ENCODE results near the gene WRNIP1. TPM values are rescaled to one million over a fixed set of nuclear protein-coding genes. Genes with fewer than 3 reads are reported as not detected.

Gene WRNIP1
- total RNA-seq, 1 experiment from 2014 or later, result 36.3 TPM

GRCh38 chr6:2775003-2775402 lies 9.8 kb downstream of the WRNIP1 start:
- Mint-ChIP-seq H3K4me1 (peaks cover 10% of the 10 kb centered on the region), H3K4me3 (no peak overlapping the region), H3K36me3 (peaks cover 28% of the 10 kb centered on the region), H3K27ac (no peak overlapping the region), H3K9me3 (no peaks in the 10 kb centered on the region), H3K27me3 (ENCODE audit: low read depth) (no peaks in the 10 kb centered on the region)
- ATAC-seq (no peak), DNase-seq (ENCODE audit: low spot score) (no peak)
- CTCF ChIA-PET, result interaction anchor here (0.6 to 1.9 kb wide), 4 partner anchors 9 to 25 kb away, joined by 3 to 11 read pairs (median 4); no protein-coding TSS in a partner anchor
- TF ChIP-seq NR1H2 (CRISPR knock-in tag; IDR thresholded peaks at IDR 0.05), result no peak
- no peak for TF ChIP-seq GRHL2 (CRISPR knock-in tag; IDR thresholded peaks at IDR 0.05; ENCODE audit: insufficient replicate concordance, severe bottlenecking)
- no peak for TF ChIP-seq HMGA2 (CRISPR knock-in tag; IDR thresholded peaks at IDR 0.05)
- no peak for TF ChIP-seq TCF7 (CRISPR knock-in tag; IDR thresholded peaks at IDR 0.05; ENCODE audit: low read depth)
- TF ChIP-seq SMAD4 (CRISPR knock-in tag; IDR thresholded peaks at IDR 0.05), result no peak
- TF ChIP-seq ZNF512 (CRISPR knock-in tag; IDR thresholded peaks at IDR 0.05; ENCODE audit: borderline replicate concordance), result no peak
- TF ChIP-seq HMGXB4 (CRISPR knock-in tag; IDR thresholded peaks at IDR 0.05), result no peak
- POLR2A ChIA-PET, result no interaction called here

GRCh38 chr6:2777249-2777648 lies 12.1 kb downstream of the WRNIP1 start:
- H3K4me3 Mint-ChIP-seq, result no peak overlapping the region
- ChIA-PET POLR2A (no interaction called here), CTCF (no interaction called here)
- H3K27me3 Mint-ChIP-seq (ENCODE audit: low read depth), result no peaks in the 10 kb centered on the region
- no peaks in the 10 kb centered on the region for H3K9me3 Mint-ChIP-seq
- H3K27ac Mint-ChIP-seq, result no peak overlapping the region; the same call in 1 of the 2 replicates
- no peaks in the 10 kb centered on the region for H3K4me1 Mint-ChIP-seq
- no peak for TF ChIP-seq CTCF (IDR thresholded peaks at IDR 0.05)
- DNase-seq (ENCODE audit: low spot score), result no peak
- no peak for ATAC-seq
- H3K36me3 Mint-ChIP-seq, result peaks cover 40% of the 10 kb centered on the region

- CTCF ChIA-PET, result interaction anchor here (0.7 to 1.3 kb wide), 3 partner anchors 11 to 172 kb away, joined by 3 read pairs; no protein-coding TSS in a partner anchor
- DNase-seq (ENCODE audit: low spot score) (no peak), ATAC-seq (no peak)
- no peak for TF ChIP-seq MLX (CRISPR knock-in tag; IDR thresholded peaks at IDR 0.05)
- no peak for TF ChIP-seq SP1 (CRISPR knock-in tag; conservative IDR thresholded peaks at IDR 0.05)
- no peaks in the 10 kb centered on the region for H3K27me3 Mint-ChIP-seq (ENCODE audit: low read depth)
- peaks cover 35% of the 10 kb centered on the region for H3K36me3 Mint-ChIP-seq
- peaks cover 5% of the 10 kb centered on the region for H3K4me1 Mint-ChIP-seq
- H3K27ac Mint-ChIP-seq, result no peak overlapping the region
- H3K4me3 Mint-ChIP-seq, result no peak overlapping the region
- POLR2A ChIA-PET, result no interaction called here
- H3K9me3 Mint-ChIP-seq, result no peaks in the 10 kb centered on the region
Observed at GRCh38 chr6:2780102-2780737, 15.0 kb downstream of the WRNIP1 start.

GRCh38 chr6:2781685-2782355 lies 16.6 kb downstream of the WRNIP1 start:
- H3K4me1 Mint-ChIP-seq, result peaks cover 5% of the 10 kb centered on the region
- no peak overlapping the region for H3K4me3 Mint-ChIP-seq
- no peaks in the 10 kb centered on the region for H3K27me3 Mint-ChIP-seq (ENCODE audit: low read depth)
- no peaks in the 10 kb centered on the region for H3K9me3 Mint-ChIP-seq
- ChIA-PET CTCF (interaction anchor here (1.6 to 2.1 kb wide), 2 partner anchors 16 to 171 kb away, joined by 6 to 11 read pairs; partner anchors contain the start of gene WRNIP1), POLR2A (no interaction called here)
- peaks cover 38% of the 10 kb centered on the region for H3K36me3 Mint-ChIP-seq
- H3K27ac Mint-ChIP-seq, result no peak overlapping the region
- ATAC-seq, result no peak
- no peak for DNase-seq (ENCODE audit: low spot score)
- TF ChIP-seq ZNF317 (CRISPR knock-in tag; IDR thresholded peaks at IDR 0.05; ENCODE audit: borderline replicate concordance, low read depth), result no peak
- no peak for TF ChIP-seq IRF1 (CRISPR knock-in tag; IDR thresholded peaks at IDR 0.05)
- TF ChIP-seq AR (CRISPR knock-in tag; IDR thresholded peaks at IDR 0.05), result no peak
- no peak for TF ChIP-seq PRRX2 (CRISPR knock-in tag; IDR thresholded peaks at IDR 0.05)
- no peak for TF ChIP-seq CBFB (CRISPR knock-in tag; IDR thresholded peaks at IDR 0.05; ENCODE audit: low read depth)
- TF ChIP-seq EMX1 (CRISPR knock-in tag; IDR thresholded peaks at IDR 0.05), result no peak
- no peak for TF ChIP-seq FOXJ3 (CRISPR knock-in tag; IDR thresholded peaks at IDR 0.05; ENCODE audit: borderline replicate concordance)
- no peak for TF ChIP-seq NR2C2 (CRISPR knock-in tag; IDR thresholded peaks at IDR 0.05)
- TF ChIP-seq RELA (CRISPR knock-in tag; IDR thresholded peaks at IDR 0.05; ENCODE audit: borderline replicate concordance), result no peak

All from WTC11 (cell line).